Activated CD8-positive, alpha-beta T cell treated with anti-CD3 and anti-CD28 coated beads for 36 hours (primary cell): ENCODE measurements around the gene MAMLD1. TPM values are rescaled to one million over a fixed set of nuclear protein-coding genes. Genes with fewer than 3 reads are reported as not detected.

ENCODE experiments used
- ATAC-seq: fragments of 200-7000 bp; cut with Tn5 transposase; one replicate; pipeline ENCODE4 v1.10.0; 2021; ENCODE audit warnings: mild to moderate bottlenecking, moderate library complexity
- CTCF ChIA-PET: fragments of 350-600 bp; sonication (Branson Sonifier 250); formaldehyde crosslinking; loops from one replicate; lab custom pipeline; 2021; ENCODE audit warnings: antibody characterized with exemption; lab: Charles Lee
- POLR2A ChIA-PET: fragments of 350-600 bp; sonication (Branson Sonifier 250); formaldehyde crosslinking; loops from one replicate; lab custom pipeline; 2021; ENCODE audit warnings: antibody characterized with exemption; lab: Charles Lee
- DNase-seq: peaks from one replicate; pipeline ENCODE4 v3.0.0-alpha.2; 2020
- H3K27ac Mint-ChIP-seq: one replicate; pipeline ENCODE4 v1.8.0; 2021; ENCODE audit warnings: mild to moderate bottlenecking, mixed read lengths
- H3K27me3 Mint-ChIP-seq: one replicate; pipeline ENCODE4 v1.8.0; 2021; ENCODE audit warnings: mixed read lengths
- H3K36me3 Mint-ChIP-seq: one replicate; pipeline ENCODE4 v1.8.0; 2021; ENCODE audit warnings: low read depth, mixed read lengths
- H3K4me1 Mint-ChIP-seq: one replicate; pipeline ENCODE4 v1.8.0; 2021; ENCODE audit warnings: low read depth, mixed read lengths
- H3K4me3 Mint-ChIP-seq: one replicate; pipeline ENCODE4 v1.8.0; 2021; ENCODE audit warnings: mild to moderate bottlenecking, moderate library complexity, mixed read lengths
- H3K9me3 Mint-ChIP-seq: one replicate; pipeline ENCODE4 v1.8.0; 2021; ENCODE audit warnings: mixed read lengths
- intact Hi-C: fragments of 100-400 bp; cut with micrococcal nuclease; formaldehyde crosslinking; loops from one replicate; pipeline ENCODE4 v1.10.0; 2022
- total RNA-seq, 2 experiments: library from RNA; stranded (reverse); gene quantifications; one replicate each; pipeline ENCODE4 v1.2.3, GENCODE V29; 2021
- TF ChIP-seq, protein P1 (sequence below): fragments of 200-600 bp; IDR thresholded peaks from one replicate; pipeline ENCODE4 v1.8.0; 2022; ENCODE audit warnings: antibody characterized with exemption, mild to moderate bottlenecking

The MAMLD1 gene
- total RNA-seq, 2 experiments from 2014 or later = 1.8 to 2.0 TPM

DNA sequence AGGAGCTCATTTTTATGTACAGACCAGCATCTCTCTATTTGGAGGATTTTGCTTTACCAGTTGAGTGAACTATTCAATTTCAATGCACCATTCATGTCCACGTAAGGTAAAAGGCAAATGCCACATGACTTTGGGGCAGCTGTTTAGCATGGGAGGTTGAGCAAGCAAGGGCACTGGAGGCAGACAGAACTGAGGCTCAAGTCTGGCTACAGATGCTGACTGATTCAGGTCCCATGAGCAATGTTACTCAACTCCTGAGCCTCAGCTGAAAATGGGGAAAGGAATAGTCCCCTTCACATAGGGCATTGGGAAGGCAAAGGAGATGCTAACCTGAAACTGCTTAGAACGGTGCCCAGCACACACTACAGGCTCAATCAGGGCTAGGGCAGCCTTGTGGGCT, 112.3 kb downstream of the MAMLD1 start:
- DNase-seq (no peak), ATAC-seq (no peak)
- Mint-ChIP-seq H3K27ac (no peak overlapping the region), H3K36me3 (no peaks in the 10 kb centered on the region), H3K4me1 (peaks cover 26% of the 10 kb centered on the region), H3K9me3 (no peaks in the 10 kb centered on the region), H3K4me3 (no peak overlapping the region), H3K27me3 (no peaks in the 10 kb centered on the region)
- ChIA-PET POLR2A (no interaction called here), CTCF (no interaction called here)
- TF ChIP-seq, protein P1, sequence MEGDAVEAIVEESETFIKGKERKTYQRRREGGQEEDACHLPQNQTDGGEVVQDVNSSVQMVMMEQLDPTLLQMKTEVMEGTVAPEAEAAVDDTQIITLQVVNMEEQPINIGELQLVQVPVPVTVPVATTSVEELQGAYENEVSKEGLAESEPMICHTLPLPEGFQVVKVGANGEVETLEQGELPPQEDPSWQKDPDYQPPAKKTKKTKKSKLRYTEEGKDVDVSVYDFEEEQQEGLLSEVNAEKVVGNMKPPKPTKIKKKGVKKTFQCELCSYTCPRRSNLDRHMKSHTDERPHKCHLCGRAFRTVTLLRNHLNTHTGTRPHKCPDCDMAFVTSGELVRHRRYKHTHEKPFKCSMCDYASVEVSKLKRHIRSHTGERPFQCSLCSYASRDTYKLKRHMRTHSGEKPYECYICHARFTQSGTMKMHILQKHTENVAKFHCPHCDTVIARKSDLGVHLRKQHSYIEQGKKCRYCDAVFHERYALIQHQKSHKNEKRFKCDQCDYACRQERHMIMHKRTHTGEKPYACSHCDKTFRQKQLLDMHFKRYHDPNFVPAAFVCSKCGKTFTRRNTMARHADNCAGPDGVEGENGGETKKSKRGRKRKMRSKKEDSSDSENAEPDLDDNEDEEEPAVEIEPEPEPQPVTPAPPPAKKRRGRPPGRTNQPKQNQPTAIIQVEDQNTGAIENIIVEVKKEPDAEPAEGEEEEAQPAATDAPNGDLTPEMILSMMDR = no peak
- intact Hi-C loops = no loop called here

DNA sequence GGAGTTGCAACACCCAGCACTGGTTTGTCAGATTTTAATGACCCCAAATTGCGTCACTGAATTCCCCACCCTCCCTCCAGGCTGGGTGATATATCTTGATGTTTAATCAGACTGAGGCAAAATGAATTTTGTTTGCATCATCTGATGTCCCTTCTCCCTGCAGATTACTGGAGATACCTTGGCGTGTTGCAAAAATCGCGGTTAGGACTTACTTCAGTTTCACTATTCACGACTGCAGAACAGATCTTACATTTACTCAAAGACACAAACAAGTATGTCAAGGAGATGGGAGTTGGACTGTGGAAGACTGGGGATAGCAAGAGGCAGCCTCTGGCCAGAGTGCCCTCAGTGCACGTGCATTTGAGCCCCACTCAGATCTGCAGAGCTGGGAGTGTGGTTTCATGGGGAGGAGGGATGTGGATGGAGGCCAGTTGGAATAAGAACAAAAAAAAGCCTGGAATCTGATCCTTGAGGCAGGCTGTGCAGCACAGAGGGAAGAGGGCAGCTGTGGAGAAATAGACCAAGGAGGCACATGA, 113.1 kb downstream of the MAMLD1 start:
- H3K27ac Mint-ChIP-seq = no peak overlapping the region

DNA sequence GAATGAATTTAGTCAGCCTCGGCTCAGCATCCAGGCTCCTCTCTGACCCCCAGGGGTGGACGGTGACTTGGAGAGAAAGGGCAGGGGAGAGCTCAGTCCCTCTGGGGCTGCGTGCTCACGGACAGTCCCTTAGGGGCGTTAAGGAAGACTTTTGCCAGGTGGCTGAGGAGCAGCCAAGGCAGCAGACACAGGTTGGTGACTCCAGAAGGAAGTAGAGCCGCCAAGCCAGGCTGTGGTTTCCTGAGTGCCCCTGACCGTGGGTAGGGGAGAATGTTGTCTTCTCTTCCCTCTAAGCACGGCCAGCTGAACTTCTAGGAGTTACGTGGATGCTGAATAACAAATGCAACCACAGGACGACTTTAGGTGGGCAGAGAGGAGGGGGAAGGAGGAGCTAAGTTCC, 114.3 kb downstream of the MAMLD1 start:
- Mint-ChIP-seq H3K36me3 (no peaks in the 10 kb centered on the region), H3K4me1 (peaks cover 36% of the 10 kb centered on the region), H3K27ac (no peak overlapping the region), H3K4me3 (no peak overlapping the region), H3K27me3 (no peaks in the 10 kb centered on the region), H3K9me3 (no peaks in the 10 kb centered on the region)
- ATAC-seq = no peak
- TF ChIP-seq, protein P1 = no peak
- intact Hi-C loops = no loop called here
- POLR2A ChIA-PET = no interaction called here
- CTCF ChIA-PET = no interaction called here
- no peak for DNase-seq

More for the DNA sequence above, 113.1 kb downstream of the MAMLD1 start:
- no peaks in the 10 kb centered on the region for H3K36me3 Mint-ChIP-seq
- intact Hi-C loops = no loop called here
- no peak for ATAC-seq
- ChIA-PET POLR2A (no interaction called here), CTCF (no interaction called here)
- no peak for DNase-seq
- peaks cover 30% of the 10 kb centered on the region for H3K4me1 Mint-ChIP-seq
- no peaks in the 10 kb centered on the region for H3K27me3 Mint-ChIP-seq
- no peaks in the 10 kb centered on the region for H3K9me3 Mint-ChIP-seq
- no peak overlapping the region for H3K4me3 Mint-ChIP-seq
- TF ChIP-seq, protein P1 = no peak

DNA sequence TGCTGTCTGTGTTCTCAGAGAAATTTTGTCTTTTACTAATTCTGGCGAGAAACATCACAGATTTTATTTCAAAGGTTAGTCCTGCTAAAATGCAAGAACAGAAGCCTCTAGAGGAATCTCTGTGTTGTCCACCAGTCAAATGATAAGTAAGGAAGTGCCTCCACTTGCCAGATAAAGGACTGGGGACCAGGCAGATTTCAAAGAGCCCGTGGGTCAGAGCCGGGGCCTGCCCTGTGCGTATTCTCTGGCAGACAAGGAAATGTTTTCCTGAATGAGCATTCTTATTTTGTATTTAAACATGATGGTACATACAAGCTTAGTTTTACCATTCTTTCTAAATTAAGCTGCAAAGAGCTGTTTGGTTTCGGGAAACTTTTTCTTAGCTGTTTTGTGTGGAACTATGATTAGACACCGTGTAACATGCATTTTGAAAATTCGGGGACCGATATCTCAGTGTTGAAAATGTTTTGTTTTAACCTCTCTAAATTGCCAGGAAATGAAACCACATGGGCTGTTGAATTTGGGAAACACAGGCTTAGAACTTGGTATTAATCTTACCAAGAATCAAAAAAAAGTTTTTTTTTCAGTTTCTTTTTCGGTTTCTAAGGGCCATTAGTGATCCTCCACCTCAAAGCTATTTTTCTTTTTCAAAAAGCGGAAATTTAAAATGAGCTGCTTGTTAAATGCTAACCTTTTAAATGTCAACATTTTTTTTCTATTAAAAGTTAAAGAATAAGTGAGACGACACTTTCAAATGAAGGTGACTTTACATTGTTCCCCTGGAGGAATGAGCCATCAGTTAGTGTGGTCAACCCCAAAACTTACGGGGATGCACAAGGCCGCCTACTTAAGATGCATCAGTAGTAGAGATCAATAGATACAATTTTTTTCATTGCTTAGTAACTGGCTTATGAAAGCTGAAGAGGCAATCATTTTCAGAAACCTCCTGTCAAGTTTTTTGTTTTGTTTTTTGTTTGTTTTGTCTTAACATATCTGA, 115.7 kb downstream of the MAMLD1 start:
- Mint-ChIP-seq H3K27me3 (no peaks in the 10 kb centered on the region), H3K36me3 (no peaks in the 10 kb centered on the region), H3K27ac (peak overlapping the region; percentile 80), H3K4me1 (peaks cover 48% of the 10 kb centered on the region), H3K9me3 (no peaks in the 10 kb centered on the region), H3K4me3 (peak overlapping the region; percentile 33)
- POLR2A ChIA-PET = interaction anchor here (1.4 kb wide), 1 partner anchor 12 kb away, joined by 4 read pairs; no protein-coding TSS in a partner anchor
- CTCF ChIA-PET = interaction anchor here (1.0 to 1.9 kb wide), 3 partner anchors 28 to 538 kb away, joined by 3 to 4 read pairs (median 3); no protein-coding TSS in a partner anchor
- ATAC-seq (peak; percentile 61), DNase-seq (peak; percentile 67)
- intact Hi-C loops = no loop called here
- TF ChIP-seq, protein P1 = no peak
